Temporal lobe (tissue), 1 donor: ENCODE data around the gene CEACAM8. TPM values are rescaled to one million over a fixed set of nuclear protein-coding genes. Genes with fewer than 3 reads are reported as not detected.

Source experiments
- total RNA-seq: library from RNA; depleted of rRNA; stranded (reverse); fragments of >200 nt; gene quantifications from one replicate; pipeline ENCODE4 v1.2.3, GENCODE V29; 2014

The CEACAM8 gene
- total RNA-seq, 1 donor from 2014 or later, result 0.25 TPM

Other genes starting within 250 kb of the CEACAM8 start
- gene CNFN, start 204.6 kb downstream of the CEACAM8 start, total RNA-seq, result not detected
- 6.9 TPM for gene LIPE, start 167.5 kb downstream of the CEACAM8 start, total RNA-seq
- not detected for gene CXCL17, start 152.0 kb downstream of the CEACAM8 start, total RNA-seq
- gene CEACAM1, start 66.4 kb downstream of the CEACAM8 start, total RNA-seq, result not detected
- gene PSG3, start 145.6 kb upstream of the CEACAM8 start, total RNA-seq, result not detected
- not detected for gene PSG8, start 170.8 kb upstream of the CEACAM8 start, total RNA-seq